GM18873 (cell line): ENCODE data around the gene JAZF1.

Experiments used
- ATAC-seq: cut with Tn5 transposase; IDR thresholded peaks from one replicate; pipeline ENCODE4 v1.9.1; 2021; ENCODE audit warnings: mild to moderate bottlenecking, moderate library complexity, moderate number of reproducible peaks; ENCODE audit not compliant: unreplicated experiment, low FRiP score

Gene JAZF1

DNA sequence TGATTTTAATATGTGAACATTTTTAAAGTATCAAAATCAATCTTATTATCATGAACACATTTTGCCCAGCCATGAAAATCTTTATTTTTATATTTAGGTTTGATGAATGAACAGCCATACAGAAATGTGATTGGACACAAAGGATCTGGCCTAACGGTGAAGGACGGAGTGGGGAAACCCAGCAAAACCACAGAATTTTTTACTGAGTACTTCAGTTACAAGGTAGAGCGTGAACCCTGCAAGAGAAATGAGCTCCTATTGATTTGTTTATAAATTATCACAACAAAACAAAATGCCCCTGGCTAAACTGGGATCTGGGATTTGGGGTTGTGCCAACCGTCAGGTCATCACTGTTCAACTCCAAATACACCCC lies 118.8 kb downstream of the JAZF1 start:
- ATAC-seq, result peak; percentile 35

- no peak for ATAC-seq
Measured at GRCh38 chr7:28060371-28060950, 120.1 kb downstream of the JAZF1 start.

GRCh38 chr7:28055161-28055544 lies 125.4 kb downstream of the JAZF1 start:
- no peak for ATAC-seq

DNA sequence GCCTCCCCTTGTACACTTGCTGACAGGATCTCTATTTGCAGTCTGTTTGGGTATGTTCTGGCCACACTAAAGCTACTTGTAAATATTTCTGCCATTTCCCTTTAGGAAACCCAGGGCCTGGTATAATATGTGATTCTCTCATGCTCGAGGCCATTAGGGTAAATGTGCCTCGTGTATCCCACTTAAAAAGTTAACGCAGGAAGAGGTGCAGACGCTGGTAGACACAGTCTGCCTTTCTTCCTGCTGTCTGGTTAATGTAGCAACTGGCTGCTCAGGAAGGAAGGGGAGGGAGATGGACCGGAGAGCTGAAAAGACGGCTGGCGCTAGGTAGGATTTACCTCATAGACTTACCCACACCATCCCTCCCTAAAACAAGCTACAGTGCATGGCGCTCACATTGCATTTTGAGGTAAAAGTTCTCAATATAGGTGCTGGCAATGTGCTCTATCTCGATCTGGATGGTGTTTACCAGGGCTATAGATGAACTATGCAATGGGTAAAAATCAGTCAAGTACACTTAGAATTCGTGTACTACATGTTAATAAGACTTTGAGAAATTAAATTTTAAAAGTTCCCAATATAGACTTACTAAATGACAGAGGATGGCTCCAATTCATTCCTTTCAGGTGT lies 125.9 kb downstream of the JAZF1 start:
- no peak for ATAC-seq

GRCh38 chr7:28052933-28053332 lies 127.7 kb downstream of the JAZF1 start:
- no peak for ATAC-seq

DNA sequence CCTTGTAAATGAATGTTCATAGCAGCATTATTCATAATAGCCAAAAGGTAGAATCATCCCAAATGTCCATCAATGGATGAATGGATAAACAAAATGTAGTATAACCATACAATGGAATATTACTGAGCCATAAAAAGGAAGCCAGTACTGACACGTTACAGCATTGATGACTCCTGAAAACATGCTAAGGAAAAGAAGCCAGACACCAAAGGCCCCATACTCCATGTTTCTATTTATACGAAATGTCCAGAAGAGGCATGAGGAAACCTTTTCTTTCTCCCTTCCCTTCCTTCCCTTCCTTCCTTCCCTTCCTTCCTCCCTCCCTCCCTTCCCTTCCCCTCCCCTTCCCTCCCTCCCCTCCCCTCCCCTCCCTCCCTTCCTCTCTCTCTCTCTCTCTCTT lies 131.9 kb downstream of the JAZF1 start:
- ATAC-seq, result no peak

DNA sequence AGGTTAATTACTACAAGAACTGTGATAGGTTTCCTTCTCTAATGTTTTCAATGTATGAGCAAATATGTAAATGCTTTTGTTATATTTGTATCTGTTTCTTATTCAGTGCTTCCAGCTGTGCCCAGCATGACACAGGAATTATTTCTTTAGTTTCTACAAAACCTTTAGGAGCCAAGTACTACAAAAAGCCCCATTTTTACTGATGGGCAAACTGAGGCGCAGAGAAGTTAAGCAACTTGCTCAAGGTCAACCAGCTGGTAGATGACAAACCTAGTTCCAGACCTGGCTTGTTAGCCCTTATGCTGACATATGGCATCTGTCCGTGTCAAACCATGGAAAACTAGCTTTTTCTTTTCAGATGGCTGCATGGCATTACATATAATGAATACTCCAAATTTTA lies 134.6 kb downstream of the JAZF1 start:
- no peak for ATAC-seq

- ATAC-seq, result no peak
Measured at GRCh38 chr7:28045592-28045991, 135.0 kb downstream of the JAZF1 start.

- ATAC-seq, result no peak
Measured at GRCh38 chr7:28044825-28045224, 135.8 kb downstream of the JAZF1 start.

DNA sequence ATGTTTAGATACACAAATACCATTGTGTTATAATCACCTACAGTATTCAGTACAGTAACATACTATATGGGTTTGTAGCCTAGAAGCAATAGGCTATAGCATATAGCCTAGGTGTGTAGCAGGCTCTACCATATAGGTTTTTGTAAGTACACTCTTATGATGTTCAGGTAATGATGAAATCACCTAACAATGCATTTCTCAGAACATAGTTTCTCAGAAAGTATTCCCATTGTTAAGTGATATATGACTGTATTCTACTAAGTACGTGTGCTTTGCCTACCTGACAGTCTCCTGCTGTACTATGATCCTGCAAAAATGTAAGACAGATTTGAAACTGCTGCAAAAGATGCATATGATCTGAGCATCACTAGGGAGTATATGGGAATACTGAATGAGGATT lies 137.9 kb downstream of the JAZF1 start:
- ATAC-seq, result no peak

- ATAC-seq, result no peak
Measured at GRCh38 chr7:28041508-28042314, 138.9 kb downstream of the JAZF1 start.

DNA sequence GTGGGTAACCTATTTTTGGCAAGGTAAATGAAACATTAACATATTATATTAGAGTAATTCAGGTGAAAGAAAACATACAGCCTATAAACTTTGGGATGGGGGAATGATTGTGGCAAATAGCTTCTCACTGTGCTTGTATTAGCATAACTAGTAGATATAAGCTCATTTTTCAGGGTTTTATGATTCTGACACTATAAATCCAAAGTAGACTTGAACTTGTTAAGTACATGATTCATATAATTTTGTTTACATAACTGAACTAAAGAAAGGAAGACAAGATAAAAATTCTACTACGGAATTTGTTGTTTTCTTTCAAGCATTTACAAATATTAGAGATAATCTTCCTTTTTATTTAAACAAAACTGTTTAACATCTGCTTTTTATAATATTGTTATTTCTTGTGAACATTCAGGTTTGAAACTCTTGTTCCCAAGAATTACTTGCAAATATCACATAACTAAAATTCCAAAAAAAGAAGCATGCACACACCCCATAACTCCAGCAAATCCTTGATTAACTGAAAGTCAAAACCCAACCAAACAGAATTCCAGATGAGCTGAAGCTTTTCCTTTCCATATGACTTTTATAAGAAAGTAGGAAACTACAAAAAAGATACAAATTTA lies 142.3 kb downstream of the JAZF1 start:
- ATAC-seq, result no peak

GRCh38 chr7:28037220-28038010 lies 143.2 kb downstream of the JAZF1 start:
- peak; percentile 93 for ATAC-seq

GRCh38 chr7:28036696-28037095 lies 143.9 kb downstream of the JAZF1 start:
- no peak for ATAC-seq

- ATAC-seq, result no peak
Measured at GRCh38 chr7:28033386-28033785, 147.2 kb downstream of the JAZF1 start.

GRCh38 chr7:28032738-28033380 lies 147.7 kb downstream of the JAZF1 start:
- ATAC-seq, result no peak

DNA sequence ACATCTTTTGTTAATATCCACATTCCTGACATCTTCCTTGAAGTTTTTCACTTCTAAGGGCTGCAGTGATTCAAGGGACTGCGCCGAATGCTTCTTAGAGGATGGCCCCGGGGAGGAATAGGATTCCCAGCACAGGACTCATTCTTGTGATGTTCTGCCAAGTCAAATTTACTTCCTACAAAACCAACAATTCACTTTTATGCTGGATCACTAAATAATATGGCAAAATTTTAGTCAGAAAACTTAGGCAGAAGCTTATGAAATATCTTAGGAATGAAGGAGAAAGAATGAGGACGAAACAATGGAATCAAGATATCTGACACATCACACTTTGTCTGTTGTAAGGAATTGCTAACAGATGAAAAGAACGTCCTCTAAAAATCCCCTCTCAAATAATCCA lies 151.5 kb downstream of the JAZF1 start:
- no peak for ATAC-seq

DNA sequence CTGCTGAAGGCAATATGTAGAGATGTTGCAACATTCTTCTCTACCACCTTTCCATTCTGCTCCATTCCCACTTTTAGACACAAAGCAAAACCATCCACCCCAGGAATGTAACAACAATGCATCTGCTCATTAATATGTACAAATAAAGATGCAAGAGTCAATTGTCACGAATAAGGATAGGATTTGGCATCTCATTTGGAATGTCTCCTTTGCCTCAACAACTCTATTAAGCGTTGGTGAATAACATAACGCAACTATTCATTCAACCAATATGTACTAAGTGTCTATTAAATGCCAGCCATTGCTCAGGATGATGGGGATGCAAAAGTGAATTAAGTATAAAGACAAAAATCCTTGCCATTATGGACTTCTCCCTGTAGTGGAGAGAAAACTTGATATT lies 152.1 kb downstream of the JAZF1 start:
- no peak for ATAC-seq

GRCh38 chr7:28026237-28026636 lies 154.4 kb downstream of the JAZF1 start:
- ATAC-seq, result no peak

- ATAC-seq, result no peak
Measured at GRCh38 chr7:28024786-28025334, 155.7 kb downstream of the JAZF1 start.
